Measurements from ENCODE around the gene TSGA10.
A peak's percentile ranks its signal among the peaks of the same experiment; 100 is the strongest.

TSGA10 gene

GRCh38 chr2:99032001-99032400 is 122.7 kb downstream of the TSGA10 start:
- Histone ChIP-seq H3K4me1 (ENCODE audit: control insufficient read depth, insufficient read depth, low read length) (peaks cover 5% of the 10 kb centered on the region; the same call in 1 of the 2 replicates), H3K27ac (ENCODE audit: extremely low read depth, low read depth, low read length) (no peak overlapping the region), H3K9me3 (ENCODE audit: control insufficient read depth, insufficient read depth, low read depth, low read length) (no peaks in the 10 kb centered on the region), H3K36me3 (ENCODE audit: control insufficient read depth in 2 of 2, insufficient read depth in 1 of 2, low read length in 2 of 2) (no peaks in the 10 kb centered on the region), H3K4me3 (ENCODE audit: low read depth, low read length) (no peak overlapping the region)
- ChIA-PET CTCF (interaction anchor here (0.6 kb wide), 1 partner anchor 98 kb away, joined by 3 read pairs; no protein-coding TSS in a partner anchor), POLR2A (no interaction called here)
- no peak for TF ChIP-seq ZBTB20 (tag by site-specific recombination; IDR thresholded peaks at IDR 0.05)
- no peak for TF ChIP-seq ZFHX2 (tag by site-specific recombination; conservative IDR thresholded peaks at IDR 0.05)
- no peak for TF ChIP-seq MYNN (tag by site-specific recombination; IDR thresholded peaks at IDR 0.05; ENCODE audit: borderline replicate concordance)

DNA sequence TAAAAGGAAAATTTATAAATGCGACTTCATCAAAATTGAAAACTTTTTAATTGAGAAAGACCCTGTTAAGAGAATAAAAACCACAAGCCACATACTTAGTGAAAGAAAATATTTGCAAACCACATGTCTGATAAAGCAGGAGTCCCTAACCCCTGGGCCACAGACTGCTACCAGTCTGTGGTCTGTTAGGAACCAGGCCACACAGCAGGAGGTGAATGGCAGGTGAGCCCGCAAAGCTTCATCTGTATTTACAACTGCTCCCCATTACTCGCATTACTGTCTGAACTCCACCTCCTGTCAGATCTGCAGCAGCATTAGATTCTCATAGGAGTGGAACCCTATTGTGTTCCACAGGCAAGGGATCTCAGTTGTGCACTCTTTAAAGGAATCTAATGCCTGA is 123.3 kb downstream of the TSGA10 start:
- Histone ChIP-seq H3K36me3 (ENCODE audit: control insufficient read depth in 2 of 2, insufficient read depth in 1 of 2, low read length in 2 of 2) (no peaks in the 10 kb centered on the region), H3K4me1 (ENCODE audit: control insufficient read depth, insufficient read depth, low read length) (peaks cover 5% of the 10 kb centered on the region; the same call in 1 of the 2 replicates), H3K27ac (ENCODE audit: extremely low read depth, low read depth, low read length) (no peak overlapping the region), H3K9me3 (ENCODE audit: control insufficient read depth, insufficient read depth, low read depth, low read length) (no peaks in the 10 kb centered on the region), H3K4me3 (ENCODE audit: low read depth, low read length) (no peak overlapping the region)
- no peak for TF ChIP-seq ZNF146 (tag by site-specific recombination; IDR thresholded peaks at IDR 0.05)
- no peak for TF ChIP-seq ZNF791 (tag by site-specific recombination; IDR thresholded peaks at IDR 0.05)
- TF ChIP-seq, protein P1, sequence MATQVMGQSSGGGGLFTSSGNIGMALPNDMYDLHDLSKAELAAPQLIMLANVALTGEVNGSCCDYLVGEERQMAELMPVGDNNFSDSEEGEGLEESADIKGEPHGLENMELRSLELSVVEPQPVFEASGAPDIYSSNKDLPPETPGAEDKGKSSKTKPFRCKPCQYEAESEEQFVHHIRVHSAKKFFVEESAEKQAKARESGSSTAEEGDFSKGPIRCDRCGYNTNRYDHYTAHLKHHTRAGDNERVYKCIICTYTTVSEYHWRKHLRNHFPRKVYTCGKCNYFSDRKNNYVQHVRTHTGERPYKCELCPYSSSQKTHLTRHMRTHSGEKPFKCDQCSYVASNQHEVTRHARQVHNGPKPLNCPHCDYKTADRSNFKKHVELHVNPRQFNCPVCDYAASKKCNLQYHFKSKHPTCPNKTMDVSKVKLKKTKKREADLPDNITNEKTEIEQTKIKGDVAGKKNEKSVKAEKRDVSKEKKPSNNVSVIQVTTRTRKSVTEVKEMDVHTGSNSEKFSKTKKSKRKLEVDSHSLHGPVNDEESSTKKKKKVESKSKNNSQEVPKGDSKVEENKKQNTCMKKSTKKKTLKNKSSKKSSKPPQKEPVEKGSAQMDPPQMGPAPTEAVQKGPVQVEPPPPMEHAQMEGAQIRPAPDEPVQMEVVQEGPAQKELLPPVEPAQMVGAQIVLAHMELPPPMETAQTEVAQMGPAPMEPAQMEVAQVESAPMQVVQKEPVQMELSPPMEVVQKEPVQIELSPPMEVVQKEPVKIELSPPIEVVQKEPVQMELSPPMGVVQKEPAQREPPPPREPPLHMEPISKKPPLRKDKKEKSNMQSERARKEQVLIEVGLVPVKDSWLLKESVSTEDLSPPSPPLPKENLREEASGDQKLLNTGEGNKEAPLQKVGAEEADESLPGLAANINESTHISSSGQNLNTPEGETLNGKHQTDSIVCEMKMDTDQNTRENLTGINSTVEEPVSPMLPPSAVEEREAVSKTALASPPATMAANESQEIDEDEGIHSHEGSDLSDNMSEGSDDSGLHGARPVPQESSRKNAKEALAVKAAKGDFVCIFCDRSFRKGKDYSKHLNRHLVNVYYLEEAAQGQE (tag by site-specific recombination; IDR thresholded peaks at IDR 0.05), result no peak
- TF ChIP-seq GFI1B (tag by site-specific recombination; IDR thresholded peaks at IDR 0.05), result no peak
- no peak for TF ChIP-seq SP2 (tag by site-specific recombination; IDR thresholded peaks at IDR 0.05)
- no peak for TF ChIP-seq ZNF184 (tag by site-specific recombination; IDR thresholded peaks at IDR 0.05)
- TF ChIP-seq ZBTB21 (tag by site-specific recombination; IDR thresholded peaks at IDR 0.05), result no peak
- TF ChIP-seq, protein P2, sequence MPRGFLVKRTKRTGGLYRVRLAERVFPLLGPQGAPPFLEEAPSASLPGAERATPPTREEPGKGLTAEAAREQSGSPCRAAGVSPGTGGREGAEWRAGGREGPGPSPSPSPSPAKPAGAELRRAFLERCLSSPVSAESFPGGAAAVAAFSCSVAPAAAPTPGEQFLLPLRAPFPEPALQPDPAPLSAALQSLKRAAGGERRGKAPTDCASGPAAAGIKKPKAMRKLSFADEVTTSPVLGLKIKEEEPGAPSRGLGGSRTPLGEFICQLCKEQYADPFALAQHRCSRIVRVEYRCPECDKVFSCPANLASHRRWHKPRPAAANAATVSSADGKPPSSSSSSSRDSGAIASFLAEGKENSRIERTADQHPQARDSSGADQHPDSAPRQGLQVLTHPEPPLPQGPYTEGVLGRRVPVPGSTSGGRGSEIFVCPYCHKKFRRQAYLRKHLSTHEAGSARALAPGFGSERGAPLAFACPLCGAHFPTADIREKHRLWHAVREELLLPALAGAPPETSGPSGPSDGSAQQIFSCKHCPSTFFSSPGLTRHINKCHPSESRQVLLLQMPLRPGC (tag by site-specific recombination; IDR thresholded peaks at IDR 0.05), result no peak
- no peak for TF ChIP-seq ZBTB48 (tag by site-specific recombination; IDR thresholded peaks at IDR 0.05)
- no peak for TF ChIP-seq ZNF473 (tag by site-specific recombination; IDR thresholded peaks at IDR 0.05)
- TF ChIP-seq ZNF214 (tag by site-specific recombination; IDR thresholded peaks at IDR 0.05; ENCODE audit: borderline replicate concordance), result no peak
- TF ChIP-seq, protein P3, sequence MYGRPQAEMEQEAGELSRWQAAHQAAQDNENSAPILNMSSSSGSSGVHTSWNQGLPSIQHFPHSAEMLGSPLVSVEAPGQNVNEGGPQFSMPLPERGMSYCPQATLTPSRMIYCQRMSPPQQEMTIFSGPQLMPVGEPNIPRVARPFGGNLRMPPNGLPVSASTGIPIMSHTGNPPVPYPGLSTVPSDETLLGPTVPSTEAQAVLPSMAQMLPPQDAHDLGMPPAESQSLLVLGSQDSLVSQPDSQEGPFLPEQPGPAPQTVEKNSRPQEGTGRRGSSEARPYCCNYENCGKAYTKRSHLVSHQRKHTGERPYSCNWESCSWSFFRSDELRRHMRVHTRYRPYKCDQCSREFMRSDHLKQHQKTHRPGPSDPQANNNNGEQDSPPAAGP (tag by site-specific recombination; IDR thresholded peaks at IDR 0.05), result no peak
- CTCF ChIA-PET, result interaction anchor here (0.6 to 0.9 kb wide), 3 partner anchors 12 to 1149 kb away, joined by 3 read pairs; no protein-coding TSS in a partner anchor
- POLR2A ChIA-PET, result no interaction called here

DNA sequence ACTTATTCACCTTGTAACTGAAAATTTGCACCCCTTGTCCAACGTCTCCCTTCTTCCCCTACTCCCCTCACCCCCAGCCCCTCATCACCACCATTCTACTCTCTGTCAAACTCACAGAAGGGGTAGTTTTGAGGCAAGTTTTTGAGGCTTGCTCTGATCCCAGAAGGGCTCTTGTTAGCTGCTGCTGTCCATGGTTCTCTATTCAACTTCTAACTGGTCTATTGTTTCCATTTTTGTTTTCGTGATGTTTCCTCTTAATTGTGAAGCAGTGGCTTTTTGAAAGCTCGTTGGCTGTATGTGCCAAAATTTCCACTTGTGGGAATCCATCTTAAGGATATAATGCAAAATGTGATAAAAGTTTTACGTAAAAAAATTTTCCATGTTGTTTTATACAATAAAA is 126.2 kb downstream of the TSGA10 start:
- H3K27ac ChIP-seq (ENCODE audit: extremely low read depth, low read depth, low read length), result no peak overlapping the region
- CTCF ChIA-PET, result no interaction called here
- no peaks in the 10 kb centered on the region for H3K4me1 ChIP-seq (ENCODE audit: control insufficient read depth, insufficient read depth, low read length)
- H3K9me3 ChIP-seq (ENCODE audit: control insufficient read depth, insufficient read depth, low read depth, low read length), result no peaks in the 10 kb centered on the region
- POLR2A ChIA-PET, result no interaction called here
- H3K36me3 ChIP-seq (ENCODE audit: control insufficient read depth in 2 of 2, insufficient read depth in 1 of 2, low read length in 2 of 2), result no peaks in the 10 kb centered on the region
- no peak overlapping the region for H3K4me3 ChIP-seq (ENCODE audit: low read depth, low read length)
- TF ChIP-seq ZNF239 (tag by site-specific recombination; IDR thresholded peaks at IDR 0.05) (no peak), ZNF768 (tag by site-specific recombination; IDR thresholded peaks at IDR 0.05) (no peak), ZBTB21 (tag by site-specific recombination; IDR thresholded peaks at IDR 0.05) (no peak), ZBTB7A (tag by site-specific recombination; IDR thresholded peaks at IDR 0.05; ENCODE audit: low read depth) (no peak), SP3 (tag by site-specific recombination; IDR thresholded peaks at IDR 0.05) (no peak)
- TF ChIP-seq, protein P1 (tag by site-specific recombination; IDR thresholded peaks at IDR 0.05), result peak; percentile 48; the same call in 1 of the 2 replicates
